OCI-LY1 (cell line): ENCODE data around the gene ALDH3A2.

Experiments used
- EZH2 ChIP-seq: fragments of 200-600 bp; sonication (generic), shearing (Covaris generic); IDR thresholded peaks from 2 replicates; pipeline ENCODE4 v1.8.0; 2017; ENCODE audit warnings: borderline replicate concordance, mixed run types, mild to moderate bottlenecking, antibody characterized with exemption, low read length, moderate library complexity, mixed read lengths
- TF ChIP-seq, protein P1 (sequence below): fragments of 200-600 bp; sonication (generic), shearing (Covaris generic); IDR thresholded peaks from 2 replicates; pipeline ENCODE4 v1.5.1; 2017; ENCODE audit warnings: mild to moderate bottlenecking, antibody characterized with exemption, low read length, moderate library complexity, mixed read lengths

DNA sequence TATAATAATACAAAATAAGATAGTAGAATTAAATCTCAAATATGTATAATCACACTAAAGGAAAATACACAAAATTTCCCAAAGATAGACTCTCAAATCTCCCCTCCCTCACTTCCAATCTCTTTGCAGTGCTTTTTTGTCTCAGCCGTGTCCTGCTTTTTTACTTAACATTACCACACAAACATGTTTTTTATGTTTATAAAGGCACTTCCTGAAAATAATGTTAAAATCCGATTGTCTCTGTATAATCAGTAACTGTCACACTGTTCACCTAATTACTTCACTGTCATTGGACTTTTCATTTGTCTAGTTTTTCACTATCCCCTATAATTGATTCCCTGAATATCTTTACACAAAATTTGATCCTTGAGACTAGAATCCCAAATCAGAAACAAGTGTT, 38.2 kb upstream of the ALDH3A2 start:
- TF ChIP-seq, protein P1, sequence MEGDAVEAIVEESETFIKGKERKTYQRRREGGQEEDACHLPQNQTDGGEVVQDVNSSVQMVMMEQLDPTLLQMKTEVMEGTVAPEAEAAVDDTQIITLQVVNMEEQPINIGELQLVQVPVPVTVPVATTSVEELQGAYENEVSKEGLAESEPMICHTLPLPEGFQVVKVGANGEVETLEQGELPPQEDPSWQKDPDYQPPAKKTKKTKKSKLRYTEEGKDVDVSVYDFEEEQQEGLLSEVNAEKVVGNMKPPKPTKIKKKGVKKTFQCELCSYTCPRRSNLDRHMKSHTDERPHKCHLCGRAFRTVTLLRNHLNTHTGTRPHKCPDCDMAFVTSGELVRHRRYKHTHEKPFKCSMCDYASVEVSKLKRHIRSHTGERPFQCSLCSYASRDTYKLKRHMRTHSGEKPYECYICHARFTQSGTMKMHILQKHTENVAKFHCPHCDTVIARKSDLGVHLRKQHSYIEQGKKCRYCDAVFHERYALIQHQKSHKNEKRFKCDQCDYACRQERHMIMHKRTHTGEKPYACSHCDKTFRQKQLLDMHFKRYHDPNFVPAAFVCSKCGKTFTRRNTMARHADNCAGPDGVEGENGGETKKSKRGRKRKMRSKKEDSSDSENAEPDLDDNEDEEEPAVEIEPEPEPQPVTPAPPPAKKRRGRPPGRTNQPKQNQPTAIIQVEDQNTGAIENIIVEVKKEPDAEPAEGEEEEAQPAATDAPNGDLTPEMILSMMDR, result no peak
- TF ChIP-seq EZH2, result no peak
